ENCODE results near the gene CLINT1. TPM values are rescaled to one million over a fixed set of nuclear protein-coding genes. Genes with fewer than 3 reads are reported as not detected.
A peak's percentile ranks its signal among the peaks of the same experiment; 100 is the strongest.

Gene CLINT1
- total RNA-seq, 1 donor from 2014 or later = 84.6 TPM

DNA sequence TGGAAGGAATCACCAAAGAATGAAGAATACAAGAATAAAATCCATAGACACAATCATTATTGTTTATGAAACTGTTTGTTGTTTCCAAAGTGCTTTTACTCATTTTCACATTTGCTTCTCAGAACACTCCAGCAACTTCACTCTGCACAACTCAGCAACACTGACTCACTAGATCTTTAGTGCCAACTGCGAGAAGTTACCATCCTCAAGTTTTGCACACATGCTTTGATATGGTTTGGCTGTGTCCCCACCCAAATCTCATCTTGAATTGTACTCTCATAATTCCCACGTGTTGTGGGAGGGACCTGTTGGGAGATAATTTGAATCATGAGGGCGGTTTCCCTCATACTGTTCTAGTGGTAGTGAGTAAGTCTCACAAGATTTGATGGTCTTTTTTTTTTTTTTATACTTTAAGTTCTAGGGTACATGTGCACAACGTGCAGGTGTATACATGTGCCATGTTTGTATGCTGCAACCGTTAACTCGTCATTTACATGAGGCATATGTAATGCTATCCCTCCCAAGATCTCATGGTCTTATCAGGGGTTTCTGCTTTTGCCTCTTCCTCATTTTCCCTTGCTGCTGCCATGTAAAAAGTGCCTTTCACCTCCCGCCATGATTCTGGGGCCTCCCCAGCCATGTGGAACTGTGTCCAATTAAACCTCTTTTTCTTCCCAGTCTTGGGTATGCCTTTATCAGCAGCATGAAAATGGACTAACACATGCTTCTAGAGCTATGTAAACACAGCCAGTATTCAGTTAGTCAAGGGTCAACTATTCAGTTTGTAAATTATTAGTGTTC is 36.9 kb downstream of the CLINT1 start:
- ATAC-seq (no peak), DNase-seq (no peak)
- TF ChIP-seq, protein P1, sequence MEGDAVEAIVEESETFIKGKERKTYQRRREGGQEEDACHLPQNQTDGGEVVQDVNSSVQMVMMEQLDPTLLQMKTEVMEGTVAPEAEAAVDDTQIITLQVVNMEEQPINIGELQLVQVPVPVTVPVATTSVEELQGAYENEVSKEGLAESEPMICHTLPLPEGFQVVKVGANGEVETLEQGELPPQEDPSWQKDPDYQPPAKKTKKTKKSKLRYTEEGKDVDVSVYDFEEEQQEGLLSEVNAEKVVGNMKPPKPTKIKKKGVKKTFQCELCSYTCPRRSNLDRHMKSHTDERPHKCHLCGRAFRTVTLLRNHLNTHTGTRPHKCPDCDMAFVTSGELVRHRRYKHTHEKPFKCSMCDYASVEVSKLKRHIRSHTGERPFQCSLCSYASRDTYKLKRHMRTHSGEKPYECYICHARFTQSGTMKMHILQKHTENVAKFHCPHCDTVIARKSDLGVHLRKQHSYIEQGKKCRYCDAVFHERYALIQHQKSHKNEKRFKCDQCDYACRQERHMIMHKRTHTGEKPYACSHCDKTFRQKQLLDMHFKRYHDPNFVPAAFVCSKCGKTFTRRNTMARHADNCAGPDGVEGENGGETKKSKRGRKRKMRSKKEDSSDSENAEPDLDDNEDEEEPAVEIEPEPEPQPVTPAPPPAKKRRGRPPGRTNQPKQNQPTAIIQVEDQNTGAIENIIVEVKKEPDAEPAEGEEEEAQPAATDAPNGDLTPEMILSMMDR (IDR thresholded peaks at IDR 0.05) = no peak
- Histone ChIP-seq H3K4me1 (peaks cover 13% of the 10 kb centered on the region), H3K36me3 (no peaks in the 10 kb centered on the region), H3K27ac (no peak overlapping the region), H3K27me3 (no peaks in the 10 kb centered on the region), H3K9me3 (no peaks in the 10 kb centered on the region), H3K4me3 (no peak overlapping the region)
- intact Hi-C loops (cut with DNase I) = no loop called here

DNA sequence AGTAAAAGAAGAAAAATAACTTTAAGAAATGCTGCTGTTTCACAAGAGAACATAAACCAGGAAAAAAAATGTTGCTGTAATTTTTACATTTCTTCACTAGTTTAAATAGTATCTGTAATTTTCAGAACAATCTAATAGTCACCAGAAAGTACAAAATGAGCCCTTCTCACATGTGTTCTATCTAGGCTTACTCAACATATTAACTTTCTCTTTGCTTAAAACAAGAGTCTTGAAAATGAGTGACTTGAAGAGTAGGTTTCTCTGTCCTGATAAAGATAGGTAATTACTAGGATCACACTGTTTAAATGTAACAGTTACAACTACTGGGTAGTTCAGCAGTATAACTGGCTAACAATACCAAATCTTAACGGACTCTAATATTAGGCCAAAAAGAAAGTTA is 37.5 kb downstream of the CLINT1 start:
- H3K4me1 ChIP-seq = peaks cover 10% of the 10 kb centered on the region

DNA sequence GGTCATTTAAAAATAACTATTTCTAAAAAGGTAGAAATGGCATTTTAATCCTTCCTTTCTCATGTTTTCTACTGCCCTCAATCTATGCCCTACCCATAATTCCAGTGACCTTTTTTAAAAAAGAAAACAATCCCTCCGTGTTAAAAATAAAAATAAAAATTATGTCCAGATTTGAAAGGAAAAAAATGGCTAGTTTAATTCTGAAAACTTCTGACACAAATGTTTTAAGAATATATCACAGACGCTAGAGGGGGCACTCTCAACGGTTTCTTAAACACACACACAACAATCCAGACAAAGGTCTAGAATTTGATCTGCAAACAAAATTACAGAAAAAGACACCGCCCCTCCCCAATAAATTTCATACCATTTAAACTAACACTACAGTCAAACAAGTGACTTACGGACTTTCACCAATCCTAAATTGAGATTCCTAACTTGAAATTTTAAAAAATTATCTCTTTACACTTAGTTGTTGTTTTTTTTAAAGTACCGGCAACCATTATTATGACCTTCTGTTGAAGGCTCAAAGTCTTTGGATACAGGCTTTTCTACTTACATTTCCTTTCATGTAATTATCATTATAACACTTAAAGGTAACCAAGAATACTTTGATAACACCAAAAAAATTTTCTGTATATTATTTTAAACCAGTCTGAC is 38.2 kb downstream of the CLINT1 start:
- Histone ChIP-seq H3K4me3 (no peak overlapping the region), H3K36me3 (peaks cover 3% of the 10 kb centered on the region), H3K27ac (no peak overlapping the region), H3K27me3 (no peaks in the 10 kb centered on the region), H3K9me3 (no peaks in the 10 kb centered on the region), H3K4me1 (peaks cover 4% of the 10 kb centered on the region)
- no peak for DNase-seq
- intact Hi-C loops (cut with DNase I) = no loop called here
- TF ChIP-seq, protein P1 (IDR thresholded peaks at IDR 0.05) = peak; percentile 55
- peak; percentile 46 for ATAC-seq

More for the DNA sequence above, 37.5 kb downstream of the CLINT1 start:
- H3K4me3 ChIP-seq = no peak overlapping the region
- H3K27ac ChIP-seq = no peak overlapping the region
- ATAC-seq = no peak
- intact Hi-C loops (cut with DNase I) = no loop called here
- no peaks in the 10 kb centered on the region for H3K27me3 ChIP-seq
- DNase-seq = no peak
- TF ChIP-seq, protein P1 (IDR thresholded peaks at IDR 0.05) = no peak
- H3K36me3 ChIP-seq = no peaks in the 10 kb centered on the region
- no peaks in the 10 kb centered on the region for H3K9me3 ChIP-seq

DNA sequence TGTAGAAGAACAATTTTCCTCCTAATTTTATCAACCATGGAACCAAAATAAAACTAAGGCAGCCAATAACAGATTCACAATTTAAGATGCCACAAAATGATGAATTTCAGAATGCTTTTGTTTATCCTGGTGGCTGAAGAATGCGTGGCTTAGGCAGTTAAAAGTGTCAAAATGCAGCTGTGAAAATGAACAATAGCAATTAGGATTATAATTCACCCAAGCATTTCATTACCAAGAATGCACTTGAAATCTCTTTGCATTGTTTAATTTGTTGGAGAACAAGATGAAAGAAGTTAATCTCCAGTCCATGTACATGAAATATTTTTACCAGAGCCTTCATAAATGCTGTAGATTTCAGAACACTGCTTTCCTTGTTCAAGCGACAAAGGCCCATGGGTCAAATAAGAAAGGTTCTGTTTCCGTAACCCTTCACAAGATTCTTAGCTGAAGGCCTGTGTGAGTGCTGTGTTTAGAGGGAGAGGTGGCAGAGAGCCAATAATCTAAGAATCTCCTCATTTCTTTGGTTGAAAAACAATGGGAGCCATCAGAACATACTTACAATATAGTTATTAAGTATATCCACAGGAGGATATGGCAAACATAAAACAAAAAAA is 39.3 kb downstream of the CLINT1 start:
- DNase-seq = no peak
- peaks cover 4% of the 10 kb centered on the region for H3K4me1 ChIP-seq

DNA sequence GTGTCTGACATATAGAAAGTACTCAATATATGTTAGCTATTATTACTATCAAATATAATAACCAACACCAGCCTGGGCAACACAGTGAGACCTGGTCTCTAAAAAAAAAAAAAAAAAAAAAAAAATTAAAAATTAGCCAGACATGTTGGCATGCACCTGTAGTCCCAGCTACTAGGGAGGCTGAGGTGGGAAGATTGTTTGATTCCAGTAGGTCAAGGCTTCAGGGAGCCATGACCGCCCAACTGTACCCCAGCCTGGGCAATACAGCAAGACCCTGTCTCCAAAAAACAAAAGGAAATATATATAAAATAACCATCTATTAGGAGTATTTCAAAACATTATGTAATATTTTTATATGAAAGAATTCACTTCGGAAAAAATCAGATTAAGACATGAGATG is 40.6 kb downstream of the CLINT1 start:
- ATAC-seq (no peak), DNase-seq (no peak)
- intact Hi-C loops (cut with DNase I) = loop anchor here (10.0 kb wide), 1 partner anchor 176 kb away; no protein-coding TSS in a partner anchor
- no peaks in the 10 kb centered on the region for H3K27me3 ChIP-seq
- H3K4me1 ChIP-seq = peaks cover 4% of the 10 kb centered on the region
- H3K36me3 ChIP-seq = peaks cover 16% of the 10 kb centered on the region
- no peak overlapping the region for H3K27ac ChIP-seq
- TF ChIP-seq, protein P1 (IDR thresholded peaks at IDR 0.05) = no peak
- no peak overlapping the region for H3K4me3 ChIP-seq
- no peaks in the 10 kb centered on the region for H3K9me3 ChIP-seq

More for the DNA sequence above, 39.3 kb downstream of the CLINT1 start:
- TF ChIP-seq, protein P1 (IDR thresholded peaks at IDR 0.05) = no peak
- Histone ChIP-seq H3K4me3 (no peak overlapping the region), H3K36me3 (peaks cover 7% of the 10 kb centered on the region), H3K9me3 (no peaks in the 10 kb centered on the region), H3K27me3 (no peaks in the 10 kb centered on the region), H3K27ac (no peak overlapping the region)
- intact Hi-C loops (cut with DNase I) = loop anchor here (10.0 kb wide), 1 partner anchor 175 kb away; no protein-coding TSS in a partner anchor
- no peak for ATAC-seq

All from upper lobe of right lung (tissue), 1 donor.